Measurements from ENCODE around the gene FANCC.

GRCh38 chr9:95264954-95265615 is 52.4 kb downstream of the FANCC start:
- TF ChIP-seq YY1 (IDR thresholded peaks at IDR 0.05; ENCODE audit: insufficient read depth, insufficient read length) (no peak), SUZ12 (IDR thresholded peaks at IDR 0.05; ENCODE audit: extremely low read depth, insufficient read depth, insufficient read length) (no peak)
